GM12892 (cell line): ENCODE results near the gene TMPRSS5.

Experiments used
- POLR2A ChIP-seq: IDR thresholded peaks from 2 replicates; pipeline ENCODE4 v1.6.1; 2011; ENCODE audit warnings: low read depth, low read length, control low read depth
- POLR2AphosphoS5 ChIP-seq: IDR thresholded peaks from 2 replicates; pipeline ENCODE4 v1.6.1; 2011; ENCODE audit warnings: low read depth, low read length, control low read depth
- TAF1 ChIP-seq: IDR thresholded peaks from 2 replicates; pipeline ENCODE4 v1.6.1; 2011; ENCODE audit warnings: low read depth, mild to moderate bottlenecking, control low read depth, low read length, borderline replicate concordance

GRCh38 chr11:113655771-113656170, 50.3 kb downstream of the TMPRSS5 start:
- TF ChIP-seq POLR2AphosphoS5 (no peak), TAF1 (no peak), POLR2A (no peak)
